Astrocyte (in vitro differentiated cells and primary cell): ENCODE data around the gene CXorf49. TPM values are rescaled to one million over a fixed set of nuclear protein-coding genes. Genes with fewer than 3 reads are reported as not detected.

Source experiments
- DNase-seq: peaks from one replicate; pipeline ENCODE4 v3.0.0-alpha.2; 2010; ENCODE audit warnings: low read depth
- FAIRE-seq: peaks from 2 replicates; lab custom pipeline; 2011; peaks lifted over from hg19 to GRCh38; lab: Jason Lieb, UNC
- H2AFZ ChIP-seq: 2 replicates; pipeline ENCODE4 v1.6.0; 2012; ENCODE audit warnings: low read depth, low read length, inconsistent platforms
- H3K27ac ChIP-seq: 2 replicates; pipeline ENCODE4 v1.5.1; 2011; ENCODE audit warnings: low read depth, low read length, inconsistent platforms
- H3K27me3 ChIP-seq: 2 replicates; pipeline ENCODE4 v1.6.0; 2011; ENCODE audit warnings: low read length, inconsistent platforms; ENCODE audit not compliant: insufficient read depth
- H3K36me3 ChIP-seq: 2 replicates; pipeline ENCODE4 v1.5.1; 2011; ENCODE audit warnings: low read length, inconsistent platforms; ENCODE audit not compliant: insufficient read depth
- H3K4me1 ChIP-seq: 2 replicates; pipeline ENCODE4 v1.5.1; 2011; ENCODE audit warnings: low read length, inconsistent platforms; ENCODE audit not compliant: insufficient read depth
- H3K4me2 ChIP-seq: 2 replicates; pipeline ENCODE4 v1.6.0; 2012; ENCODE audit warnings: low read length, inconsistent platforms
- H3K4me3 ChIP-seq: 2 replicates; pipeline ENCODE4 v1.5.1; 2011; ENCODE audit warnings: low read depth, mild to moderate bottlenecking, low read length, inconsistent platforms; ENCODE audit not compliant: insufficient read depth
- H3K79me2 ChIP-seq: 2 replicates; pipeline ENCODE4 v1.6.0; 2012; ENCODE audit warnings: mild to moderate bottlenecking, low read length, inconsistent platforms; ENCODE audit not compliant: insufficient read depth
- H3K9ac ChIP-seq: 2 replicates; pipeline ENCODE4 v1.6.0; 2012; ENCODE audit warnings: mild to moderate bottlenecking, low read length, inconsistent platforms
- H3K9me3 ChIP-seq: 2 replicates; pipeline ENCODE4 v1.5.1; 2012; ENCODE audit warnings: low read depth, mild to moderate bottlenecking, low read length, inconsistent platforms; ENCODE audit not compliant: insufficient read depth
- H4K20me1 ChIP-seq: 2 replicates; pipeline ENCODE4 v1.6.0; 2012; ENCODE audit warnings: low read length, inconsistent platforms; ENCODE audit not compliant: insufficient read depth
- H3K27ac Mint-ChIP-seq: one replicate; pipeline ENCODE4 v1.8.0; 2021; ENCODE audit warnings: mild to moderate bottlenecking, mixed read lengths; ENCODE audit not compliant: unreplicated experiment
- H3K27me3 Mint-ChIP-seq: one replicate; pipeline ENCODE4 v1.8.0; 2021; ENCODE audit warnings: low read depth, mixed read lengths; ENCODE audit not compliant: unreplicated experiment
- H3K36me3 Mint-ChIP-seq: one replicate; pipeline ENCODE4 v1.8.0; 2021; ENCODE audit warnings: low read depth, mixed read lengths; ENCODE audit not compliant: unreplicated experiment
- H3K4me1 Mint-ChIP-seq: one replicate; pipeline ENCODE4 v1.8.0; 2021; ENCODE audit warnings: low read depth, mixed read lengths; ENCODE audit not compliant: unreplicated experiment
- H3K4me3 Mint-ChIP-seq: one replicate; pipeline ENCODE4 v1.8.0; 2021; ENCODE audit warnings: mild to moderate bottlenecking, moderate library complexity, mixed read lengths; ENCODE audit not compliant: unreplicated experiment
- H3K9me3 Mint-ChIP-seq: one replicate; pipeline ENCODE4 v1.8.0; 2021; ENCODE audit warnings: mild to moderate bottlenecking, mixed read lengths; ENCODE audit not compliant: unreplicated experiment
- CTCF ChIP-seq: IDR thresholded peaks from 2 replicates; pipeline ENCODE4 v1.5.1; 2011; ENCODE audit warnings: low read depth, mild to moderate bottlenecking, inconsistent platforms, low read length, moderate library complexity; ENCODE audit not compliant: insufficient read depth
- EZH2 ChIP-seq: IDR thresholded peaks from 2 replicates; pipeline ENCODE4 v1.6.1; 2012; ENCODE audit warnings: mild to moderate bottlenecking, low read length, inconsistent platforms; ENCODE audit not compliant: insufficient read depth
- total RNA-seq: library from RNA; stranded (reverse); gene quantifications from 2 replicates; pipeline ENCODE4 v1.2.1, GENCODE V29; 2021

Gene CXorf49
- total RNA-seq, 1 donor from 2014 or later: not detected

GRCh38 chrX:71669492-71669891 is 48.6 kb downstream of the CXorf49 start:
- no peak overlapping the region for H3K4me2 ChIP-seq
- DNase-seq (no peak), FAIRE-seq (no peak)
- no peaks in the 10 kb centered on the region for H3K9me3 ChIP-seq
- Mint-ChIP-seq H3K9me3 (no peaks in the 10 kb centered on the region), H3K27ac (no peak overlapping the region), H3K27me3 (peaks cover 10% of the 10 kb centered on the region), H3K4me1 (peaks cover 2% of the 10 kb centered on the region), H3K36me3 (no peaks in the 10 kb centered on the region), H3K4me3 (no peak overlapping the region)
- H4K20me1 ChIP-seq: no peaks in the 10 kb centered on the region
- no peak overlapping the region for H3K27ac ChIP-seq
- no peak overlapping the region for H3K4me3 ChIP-seq
- no peaks in the 10 kb centered on the region for H3K79me2 ChIP-seq
- H3K36me3 ChIP-seq: no peaks in the 10 kb centered on the region
- H3K9ac ChIP-seq: no peak overlapping the region
- H3K4me1 ChIP-seq: no peaks in the 10 kb centered on the region
- no peak for TF ChIP-seq EZH2
- H3K27me3 ChIP-seq: peaks cover 4% of the 10 kb centered on the region
- H2AFZ ChIP-seq: no peak overlapping the region

- Histone ChIP-seq H3K4me2 (no peak overlapping the region), H3K4me3 (no peak overlapping the region), H3K4me1 (no peaks in the 10 kb centered on the region), H3K79me2 (no peaks in the 10 kb centered on the region), H3K9ac (no peak overlapping the region), H3K9me3 (no peaks in the 10 kb centered on the region), H3K36me3 (no peaks in the 10 kb centered on the region), H3K27me3 (peaks cover 4% of the 10 kb centered on the region), H3K27ac (no peak overlapping the region), H2AFZ (no peak overlapping the region), H4K20me1 (no peaks in the 10 kb centered on the region)
- no peak for DNase-seq
- H3K27me3 Mint-ChIP-seq: peaks cover 10% of the 10 kb centered on the region
- H3K36me3 Mint-ChIP-seq: no peaks in the 10 kb centered on the region
- TF ChIP-seq CTCF: no peak
- no peak for TF ChIP-seq EZH2
- peaks cover 2% of the 10 kb centered on the region for H3K4me1 Mint-ChIP-seq
- H3K27ac Mint-ChIP-seq: no peak overlapping the region
- no peak for FAIRE-seq
- no peaks in the 10 kb centered on the region for H3K9me3 Mint-ChIP-seq
- no peak overlapping the region for H3K4me3 Mint-ChIP-seq
Measured at GRCh38 chrX:71668248-71668595, 49.9 kb downstream of the CXorf49 start.

GRCh38 chrX:71667328-71668247 is 50.5 kb downstream of the CXorf49 start, which contains the start of gene LOC101059915:
TSS of gene LOC101059915 (plus strand) at chrX:71667546.
- peaks cover 4% of the 10 kb centered on the region for H3K27me3 ChIP-seq
- H3K36me3 ChIP-seq: no peaks in the 10 kb centered on the region
- TF ChIP-seq EZH2: no peak
- no peak for TF ChIP-seq CTCF
- H3K79me2 ChIP-seq: no peaks in the 10 kb centered on the region
- no peak within 1 kb of the TSS for H3K27ac Mint-ChIP-seq
- no peak for DNase-seq
- H3K9me3 Mint-ChIP-seq: no peaks in the 10 kb centered on the region
- H3K9ac ChIP-seq: no peak within 1 kb of the TSS
- H3K9me3 ChIP-seq: no peaks in the 10 kb centered on the region
- no peaks in the 10 kb centered on the region for H4K20me1 ChIP-seq
- peaks cover 9% of the 10 kb centered on the region for H3K27me3 Mint-ChIP-seq
- H3K4me2 ChIP-seq: no peak within 1 kb of the TSS
- no peak within 1 kb of the TSS for H3K27ac ChIP-seq
- H3K4me3 Mint-ChIP-seq: no peak within 1 kb of the TSS
- no peaks in the 10 kb centered on the region for H3K4me1 ChIP-seq
- no peaks in the 10 kb centered on the region for H3K36me3 Mint-ChIP-seq
- H3K4me3 ChIP-seq: no peak within 1 kb of the TSS
- FAIRE-seq: no peak
- no peak within 1 kb of the TSS for H2AFZ ChIP-seq
- H3K4me1 Mint-ChIP-seq: peaks cover 2% of the 10 kb centered on the region
